DOHH2 (cell line): ENCODE measurements around the gene LRCH1.
A peak's percentile ranks its signal among the peaks of the same experiment; 100 is the strongest.

ENCODE experiments used
- H3F3A ChIP-seq: fragments of 200-600 bp; sonication (generic), shearing (Covaris generic); 2 replicates; pipeline ENCODE4 v1.6.0; 2016; ENCODE audit warnings: antibody characterized with exemption, mild to moderate bottlenecking; ENCODE audit not compliant: control insufficient read depth, insufficient read depth
- H3K27ac ChIP-seq: fragments of 200-600 bp; sonication (generic); 2 replicates; pipeline ENCODE4 v1.5.1; 2014; ENCODE audit warnings: low read depth, mild to moderate bottlenecking, low read length, moderate library complexity
- H3K27me3 ChIP-seq: fragments of 200-600 bp; sonication (generic); 2 replicates; pipeline ENCODE4 v1.6.1; 2014; ENCODE audit warnings: mild to moderate bottlenecking, low read length, mixed read lengths; ENCODE audit not compliant: control insufficient read depth
- H3K36me3 ChIP-seq: fragments of 200-600 bp; sonication (generic); 2 replicates; pipeline ENCODE4 v1.6.1; 2014; ENCODE audit warnings: mild to moderate bottlenecking, low read length, moderate library complexity, mixed read lengths; ENCODE audit not compliant: control insufficient read depth
- H3K4me1 ChIP-seq: fragments of 200-600 bp; sonication (generic); 2 replicates; pipeline ENCODE4 v1.6.1; 2014; ENCODE audit warnings: mild to moderate bottlenecking, low read length, mixed read lengths; ENCODE audit not compliant: control insufficient read depth
- H3K4me2 ChIP-seq: fragments of 200-600 bp; sonication (generic); 2 replicates; pipeline ENCODE4 v1.6.0; 2014; ENCODE audit warnings: mild to moderate bottlenecking, low read length, moderate library complexity
- H3K4me3 ChIP-seq: fragments of 200-600 bp; sonication (generic); 2 replicates; pipeline ENCODE4 v1.5.1; 2014; ENCODE audit warnings: mild to moderate bottlenecking, low read length, mixed read lengths
- H3K79me2 ChIP-seq: fragments of 200-600 bp; sonication (generic); 2 replicates; pipeline ENCODE4 v1.6.1; 2014; ENCODE audit warnings: mild to moderate bottlenecking, low read length, mixed read lengths; ENCODE audit not compliant: control insufficient read depth
- H3K9me2 ChIP-seq: fragments of 200-600 bp; sonication (generic); replicated peaks from 2 replicates; pipeline ENCODE4 v1.6.1; 2014; ENCODE audit warnings: mild to moderate bottlenecking, low read length, mixed read lengths; ENCODE audit not compliant: control insufficient read depth
- H3K9me3 ChIP-seq: fragments of 200-600 bp; sonication (generic); 2 replicates; pipeline ENCODE4 v1.6.1; 2014; ENCODE audit warnings: antibody characterized with exemption, low read length, mixed read lengths; ENCODE audit not compliant: control insufficient read depth, insufficient read depth
- H4K20me1 ChIP-seq: fragments of 200-600 bp; sonication (generic); 2 replicates; pipeline ENCODE4 v1.6.0; 2014; ENCODE audit warnings: low read depth, mild to moderate bottlenecking, antibody characterized with exemption, low read length, moderate library complexity; ENCODE audit not compliant: control insufficient read depth, insufficient read depth
- CTCF ChIP-seq: fragments of 200-600 bp; sonication (generic); IDR thresholded peaks from one replicate; pipeline ENCODE4 v1.5.1; 2014; ENCODE audit warnings: antibody characterized with exemption, mild to moderate bottlenecking, low read depth, low read length; ENCODE audit not compliant: poor library complexity, severe bottlenecking
- EZH2phosphoT487 ChIP-seq: fragments of 200-600 bp; sonication (generic); IDR thresholded peaks from 2 replicates; pipeline ENCODE4 v1.6.1; 2017; ENCODE audit warnings: borderline replicate concordance, mild to moderate bottlenecking, antibody characterized with exemption, low read length, moderate library complexity, mixed read lengths

The LRCH1 gene

GRCh38 chr13:46592385-46592784 lies 39.4 kb downstream of the LRCH1 start:
- Histone ChIP-seq H3K36me3 (no peaks in the 10 kb centered on the region), H3K4me1 (peaks cover 97% of the 10 kb centered on the region), H3K4me3 (peak overlapping the region; percentile 31; the same call in 1 of the 2 replicates), H3K9me2 (no peaks in the 10 kb centered on the region), H3K9me3 (no peaks in the 10 kb centered on the region), H3K4me2 (peak overlapping the region; percentile 71), H4K20me1 (no peaks in the 10 kb centered on the region), H3K27me3 (no peaks in the 10 kb centered on the region), H3K27ac (no peak overlapping the region), H3K79me2 (peaks cover 96% of the 10 kb centered on the region), H3F3A (peaks cover 34% of the 10 kb centered on the region)
- TF ChIP-seq EZH2phosphoT487 (no peak), CTCF (no peak)

DNA sequence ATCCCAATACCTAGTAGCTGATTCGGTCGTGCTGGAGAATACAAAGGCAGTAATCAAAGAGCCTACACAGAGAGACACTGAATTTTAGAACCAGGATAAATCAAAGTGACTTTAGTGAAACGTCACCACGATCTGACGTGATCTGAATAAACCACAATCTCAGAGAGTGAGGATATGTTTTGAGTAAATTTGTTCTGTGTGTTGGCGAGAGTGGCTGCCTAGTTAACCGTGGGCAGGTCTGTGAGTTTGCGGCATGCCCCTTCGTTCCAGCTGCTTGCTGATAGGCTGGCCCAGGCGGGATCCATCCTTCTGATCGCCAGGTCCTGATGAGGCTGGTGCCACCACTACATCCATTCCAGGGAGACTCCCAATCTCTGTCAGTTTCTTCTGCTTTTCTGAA lies 40.4 kb downstream of the LRCH1 start:
- Histone ChIP-seq H3K27ac (peak overlapping the region; percentile 92), H4K20me1 (no peaks in the 10 kb centered on the region), H3K27me3 (no peaks in the 10 kb centered on the region), H3K4me2 (peak overlapping the region; percentile 71), H3F3A (peaks cover 33% of the 10 kb centered on the region), H3K79me2 (peaks cover 95% of the 10 kb centered on the region), H3K9me3 (no peaks in the 10 kb centered on the region), H3K4me3 (peak overlapping the region; percentile 31), H3K4me1 (peaks cover 100% of the 10 kb centered on the region), H3K36me3 (no peaks in the 10 kb centered on the region), H3K9me2 (no peaks in the 10 kb centered on the region)
- TF ChIP-seq EZH2phosphoT487: no peak
- TF ChIP-seq CTCF: no peak

- Histone ChIP-seq H4K20me1 (no peaks in the 10 kb centered on the region), H3K36me3 (peaks cover 6% of the 10 kb centered on the region; the same call in 1 of the 2 replicates), H3K4me3 (peak overlapping the region; percentile 69), H3K9me3 (no peaks in the 10 kb centered on the region), H3K27me3 (no peaks in the 10 kb centered on the region), H3F3A (peaks cover 44% of the 10 kb centered on the region), H3K4me2 (peak overlapping the region; percentile 71), H3K4me1 (peaks cover 100% of the 10 kb centered on the region), H3K79me2 (peaks cover 95% of the 10 kb centered on the region), H3K9me2 (no peaks in the 10 kb centered on the region), H3K27ac (peak overlapping the region; percentile 92)
- TF ChIP-seq EZH2phosphoT487: no peak
- no peak for TF ChIP-seq CTCF
Measured at GRCh38 chr13:46594374-46595078, 41.6 kb downstream of the LRCH1 start.
